Astrocyte (in vitro differentiated cells and primary cell): ENCODE data around the gene TMC1.

Experiments used
- CTCF ChIP-seq: IDR thresholded peaks from 2 replicates; pipeline ENCODE4 v1.5.1; 2011; ENCODE audit warnings: low read depth, mild to moderate bottlenecking, inconsistent platforms, low read length, moderate library complexity; ENCODE audit not compliant: insufficient read depth
- EZH2 ChIP-seq: IDR thresholded peaks from 2 replicates; pipeline ENCODE4 v1.6.1; 2012; ENCODE audit warnings: mild to moderate bottlenecking, low read length, inconsistent platforms; ENCODE audit not compliant: insufficient read depth

GRCh38 chr9:72721067-72721466 is 199.7 kb downstream of the TMC1 start:
- TF ChIP-seq CTCF (no peak), EZH2 (no peak)
